Measurements from ENCODE around the gene WDR41. TPM values are rescaled to one million over a fixed set of nuclear protein-coding genes. Genes with fewer than 3 reads are reported as not detected.

The WDR41 gene
- polyA plus RNA-seq, 1 donor from 2014 or later, result 87.6 TPM

DNA sequence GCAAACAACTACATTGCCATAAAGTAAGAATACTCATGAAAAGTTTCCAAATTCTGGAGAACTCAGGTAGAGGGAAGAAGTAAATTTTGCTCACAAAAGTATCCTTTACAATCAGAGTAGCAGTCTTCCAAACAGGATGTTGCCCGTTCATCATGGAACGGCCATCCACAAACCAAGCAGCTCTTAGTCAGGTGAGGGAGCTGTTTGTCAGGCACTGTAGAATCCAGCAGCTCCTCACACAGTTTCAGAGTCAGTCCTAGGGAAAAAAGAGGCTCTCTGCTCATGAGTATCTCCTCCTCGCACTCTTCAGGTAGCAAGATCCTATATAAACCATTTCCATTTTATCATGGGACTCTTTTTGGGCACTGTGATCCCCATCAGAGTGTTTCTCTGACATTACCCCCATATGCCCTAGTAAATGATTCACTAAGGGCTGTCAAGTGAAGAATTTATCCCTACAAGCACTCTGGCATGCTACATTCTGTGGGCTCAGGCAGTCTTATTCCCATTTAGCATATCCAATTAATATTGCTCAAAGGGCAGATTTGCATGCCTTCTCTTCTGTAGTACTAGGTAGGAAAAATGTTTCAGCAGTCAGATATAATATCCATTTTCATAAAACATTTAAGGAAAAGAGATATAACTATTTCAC, 97.9 kb downstream of the WDR41 start:
- Histone ChIP-seq H3K27ac (ENCODE audit: low read length) (no peak overlapping the region), H3K4me3 (ENCODE audit: low read length) (no peak overlapping the region), H3K9me2 (ENCODE audit: insufficient read depth, low read length) (no peaks in the 10 kb centered on the region), H4K20me1 (ENCODE audit: insufficient read depth) (no peaks in the 10 kb centered on the region), H3K4me2 (ENCODE audit: low read length) (no peak overlapping the region), H3K27me3 (ENCODE audit: insufficient read depth, low read depth, low read length) (no peaks in the 10 kb centered on the region), H3K9ac (ENCODE audit: low read length) (no peak overlapping the region), H3K36me3 (ENCODE audit: insufficient read depth, low read length) (no peaks in the 10 kb centered on the region), H3F3A (ENCODE audit: insufficient read depth, low read length, poor library complexity, severe bottlenecking) (no peaks in the 10 kb centered on the region), H2AFZ (ENCODE audit: low read depth, low read length) (no peak overlapping the region), H3K9me3 (ENCODE audit: low read length) (no peaks in the 10 kb centered on the region), H3K79me2 (replicated peaks; ENCODE audit: insufficient read depth, low read length) (no peaks in the 10 kb centered on the region)
- no peak for TF ChIP-seq EP300 (conservative IDR thresholded peaks at IDR 0.05; ENCODE audit: poor library complexity, severe bottlenecking)
- no peak for TF ChIP-seq RAD21 (conservative IDR thresholded peaks at IDR 0.05)
- TF ChIP-seq EZH2 (IDR thresholded peaks at IDR 0.05; ENCODE audit: borderline replicate concordance, insufficient read depth, low read length, poor library complexity, severe bottlenecking), result no peak
- TF ChIP-seq MXI1 (conservative IDR thresholded peaks at IDR 0.05; ENCODE audit: poor library complexity, severe bottlenecking), result no peak
- no peak for TF ChIP-seq TAF1 (IDR thresholded peaks at IDR 0.05; ENCODE audit: low read depth)
- TF ChIP-seq, protein P1, sequence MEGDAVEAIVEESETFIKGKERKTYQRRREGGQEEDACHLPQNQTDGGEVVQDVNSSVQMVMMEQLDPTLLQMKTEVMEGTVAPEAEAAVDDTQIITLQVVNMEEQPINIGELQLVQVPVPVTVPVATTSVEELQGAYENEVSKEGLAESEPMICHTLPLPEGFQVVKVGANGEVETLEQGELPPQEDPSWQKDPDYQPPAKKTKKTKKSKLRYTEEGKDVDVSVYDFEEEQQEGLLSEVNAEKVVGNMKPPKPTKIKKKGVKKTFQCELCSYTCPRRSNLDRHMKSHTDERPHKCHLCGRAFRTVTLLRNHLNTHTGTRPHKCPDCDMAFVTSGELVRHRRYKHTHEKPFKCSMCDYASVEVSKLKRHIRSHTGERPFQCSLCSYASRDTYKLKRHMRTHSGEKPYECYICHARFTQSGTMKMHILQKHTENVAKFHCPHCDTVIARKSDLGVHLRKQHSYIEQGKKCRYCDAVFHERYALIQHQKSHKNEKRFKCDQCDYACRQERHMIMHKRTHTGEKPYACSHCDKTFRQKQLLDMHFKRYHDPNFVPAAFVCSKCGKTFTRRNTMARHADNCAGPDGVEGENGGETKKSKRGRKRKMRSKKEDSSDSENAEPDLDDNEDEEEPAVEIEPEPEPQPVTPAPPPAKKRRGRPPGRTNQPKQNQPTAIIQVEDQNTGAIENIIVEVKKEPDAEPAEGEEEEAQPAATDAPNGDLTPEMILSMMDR (IDR thresholded peaks at IDR 0.05; ENCODE audit: poor library complexity, severe bottlenecking), result no peak
- TF ChIP-seq, protein P2, sequence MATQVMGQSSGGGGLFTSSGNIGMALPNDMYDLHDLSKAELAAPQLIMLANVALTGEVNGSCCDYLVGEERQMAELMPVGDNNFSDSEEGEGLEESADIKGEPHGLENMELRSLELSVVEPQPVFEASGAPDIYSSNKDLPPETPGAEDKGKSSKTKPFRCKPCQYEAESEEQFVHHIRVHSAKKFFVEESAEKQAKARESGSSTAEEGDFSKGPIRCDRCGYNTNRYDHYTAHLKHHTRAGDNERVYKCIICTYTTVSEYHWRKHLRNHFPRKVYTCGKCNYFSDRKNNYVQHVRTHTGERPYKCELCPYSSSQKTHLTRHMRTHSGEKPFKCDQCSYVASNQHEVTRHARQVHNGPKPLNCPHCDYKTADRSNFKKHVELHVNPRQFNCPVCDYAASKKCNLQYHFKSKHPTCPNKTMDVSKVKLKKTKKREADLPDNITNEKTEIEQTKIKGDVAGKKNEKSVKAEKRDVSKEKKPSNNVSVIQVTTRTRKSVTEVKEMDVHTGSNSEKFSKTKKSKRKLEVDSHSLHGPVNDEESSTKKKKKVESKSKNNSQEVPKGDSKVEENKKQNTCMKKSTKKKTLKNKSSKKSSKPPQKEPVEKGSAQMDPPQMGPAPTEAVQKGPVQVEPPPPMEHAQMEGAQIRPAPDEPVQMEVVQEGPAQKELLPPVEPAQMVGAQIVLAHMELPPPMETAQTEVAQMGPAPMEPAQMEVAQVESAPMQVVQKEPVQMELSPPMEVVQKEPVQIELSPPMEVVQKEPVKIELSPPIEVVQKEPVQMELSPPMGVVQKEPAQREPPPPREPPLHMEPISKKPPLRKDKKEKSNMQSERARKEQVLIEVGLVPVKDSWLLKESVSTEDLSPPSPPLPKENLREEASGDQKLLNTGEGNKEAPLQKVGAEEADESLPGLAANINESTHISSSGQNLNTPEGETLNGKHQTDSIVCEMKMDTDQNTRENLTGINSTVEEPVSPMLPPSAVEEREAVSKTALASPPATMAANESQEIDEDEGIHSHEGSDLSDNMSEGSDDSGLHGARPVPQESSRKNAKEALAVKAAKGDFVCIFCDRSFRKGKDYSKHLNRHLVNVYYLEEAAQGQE (IDR thresholded peaks at IDR 0.05; ENCODE audit: borderline replicate concordance), result no peak
- TF ChIP-seq POLR2AphosphoS5 (IDR thresholded peaks at IDR 0.05), result no peak
- no peak for TF ChIP-seq SMC3 (conservative IDR thresholded peaks at IDR 0.05; ENCODE audit: poor library complexity)

DNA sequence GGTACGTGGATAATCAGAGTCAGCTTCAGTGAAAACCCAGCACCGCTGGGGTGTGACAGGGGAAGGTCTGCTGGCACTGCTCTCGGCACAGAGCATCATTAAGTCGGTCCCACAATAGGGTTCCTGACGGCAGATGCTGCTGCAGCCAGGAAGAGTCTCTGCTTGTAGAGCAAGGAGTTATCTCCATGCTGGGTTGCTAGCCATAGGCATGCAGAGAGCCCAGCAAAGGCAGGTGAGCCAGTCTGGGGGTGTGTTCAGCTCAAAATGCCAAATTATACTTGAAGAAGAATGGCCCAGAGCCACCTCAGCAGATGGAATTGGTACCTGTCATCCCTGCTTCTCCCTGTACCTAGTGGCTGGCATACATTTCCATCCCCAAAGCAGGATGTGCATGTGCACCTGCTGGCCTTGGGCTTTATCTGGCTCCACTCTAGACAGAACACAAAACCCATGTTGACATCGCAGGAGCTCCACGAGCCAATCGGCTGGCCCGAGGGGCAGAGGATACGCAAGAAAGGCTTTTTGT, 100.8 kb downstream of the WDR41 start:
- Histone ChIP-seq H3K4me2 (ENCODE audit: low read length) (no peak overlapping the region), H3K27me3 (ENCODE audit: insufficient read depth, low read depth, low read length) (no peaks in the 10 kb centered on the region), H3F3A (ENCODE audit: insufficient read depth, low read length, poor library complexity, severe bottlenecking) (no peaks in the 10 kb centered on the region), H3K9ac (ENCODE audit: low read length) (no peak overlapping the region), H4K20me1 (ENCODE audit: insufficient read depth) (no peaks in the 10 kb centered on the region), H2AFZ (ENCODE audit: low read depth, low read length) (no peak overlapping the region), H3K27ac (ENCODE audit: low read length) (no peak overlapping the region), H3K4me3 (ENCODE audit: low read length) (no peak overlapping the region), H3K9me2 (ENCODE audit: insufficient read depth, low read length) (no peaks in the 10 kb centered on the region), H3K9me3 (ENCODE audit: low read length) (no peaks in the 10 kb centered on the region), H3K36me3 (ENCODE audit: insufficient read depth, low read length) (no peaks in the 10 kb centered on the region), H3K79me2 (replicated peaks; ENCODE audit: insufficient read depth, low read length) (no peaks in the 10 kb centered on the region)
- TF ChIP-seq TAF1 (IDR thresholded peaks at IDR 0.05; ENCODE audit: low read depth) (no peak), RAD21 (conservative IDR thresholded peaks at IDR 0.05) (no peak), MXI1 (conservative IDR thresholded peaks at IDR 0.05; ENCODE audit: poor library complexity, severe bottlenecking) (no peak), EP300 (conservative IDR thresholded peaks at IDR 0.05; ENCODE audit: poor library complexity, severe bottlenecking) (no peak)
